H1 (cell line): ENCODE measurements around the gene UTP3. TPM values are rescaled to one million over a fixed set of nuclear protein-coding genes. Genes with fewer than 3 reads are reported as not detected.

Source experiments
- polyA plus RNA-seq, 7 experiments: library from polyadenylated mRNA; depleted of rRNA in 3 of 7; stranded (reverse) in 5 of 7; unstranded in 2 of 7; fragments of >200 nt in 5 of 7; fragments of 200-250 nt in 2 of 7; gene quantifications; 1 replicate in 5 of 7; 2 replicates in 1 of 7; 4 replicates in 1 of 7; pipeline versions ENCODE4 v1.2.1 to v1.2.3, GENCODE V29; 2011 to 2013; ENCODE audit warnings: missing spikeins in 2 of 7, mixed read lengths in 2 of 7
- total RNA-seq: library from RNA; stranded (reverse); fragmentation: NEBNext Ultra II Directional; extraction: Animal tissue kit (Norgen Biotek cat#: 25700); gene quantifications from 2 replicates; pipeline ENCODE4 v1.2.1, GENCODE V29; 2021
- TF ChIP-seq, protein P1 (sequence below): fragments of 300-600 bp; sonication (generic); IDR thresholded peaks from 2 replicates; pipeline ENCODE4 v1.7.1; 2012; ENCODE audit warnings: low read length, moderate library complexity, mild to moderate bottlenecking, inconsistent platforms; ENCODE audit not compliant: insufficient replicate concordance

The UTP3 gene
- total and polyA plus RNA-seq, 2 of the 8 experiments (the other 6 are each of a cell fraction or from before 2014, with no cell fraction given): 11.2 to 51.3 TPM

DNA sequence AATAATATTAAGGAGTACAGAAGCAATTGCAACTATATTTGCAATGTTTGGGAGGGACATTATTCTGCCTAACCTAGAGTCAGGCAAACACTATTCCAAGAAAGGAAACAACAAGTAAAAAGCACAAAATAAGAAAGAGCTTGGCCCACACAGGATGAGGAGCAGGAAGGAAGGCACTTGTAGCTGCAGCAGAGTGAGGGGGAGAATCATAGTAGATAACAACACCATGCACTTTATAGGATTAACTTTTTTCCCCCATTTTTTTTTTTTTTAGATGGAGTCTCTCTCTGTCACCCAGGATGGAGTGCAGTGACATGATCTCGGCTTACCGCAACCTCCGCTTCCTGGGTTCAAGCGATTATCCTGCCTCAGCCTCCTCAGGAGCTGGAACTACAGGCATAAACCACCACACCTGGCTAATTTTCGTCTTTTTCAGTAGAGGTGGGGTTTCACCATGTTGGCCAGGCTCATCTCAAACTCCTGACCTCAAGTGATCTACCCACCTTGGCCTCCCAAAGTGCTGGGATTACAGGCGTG, 11.7 kb upstream of the UTP3 start (continued):
- TF ChIP-seq, protein P1, sequence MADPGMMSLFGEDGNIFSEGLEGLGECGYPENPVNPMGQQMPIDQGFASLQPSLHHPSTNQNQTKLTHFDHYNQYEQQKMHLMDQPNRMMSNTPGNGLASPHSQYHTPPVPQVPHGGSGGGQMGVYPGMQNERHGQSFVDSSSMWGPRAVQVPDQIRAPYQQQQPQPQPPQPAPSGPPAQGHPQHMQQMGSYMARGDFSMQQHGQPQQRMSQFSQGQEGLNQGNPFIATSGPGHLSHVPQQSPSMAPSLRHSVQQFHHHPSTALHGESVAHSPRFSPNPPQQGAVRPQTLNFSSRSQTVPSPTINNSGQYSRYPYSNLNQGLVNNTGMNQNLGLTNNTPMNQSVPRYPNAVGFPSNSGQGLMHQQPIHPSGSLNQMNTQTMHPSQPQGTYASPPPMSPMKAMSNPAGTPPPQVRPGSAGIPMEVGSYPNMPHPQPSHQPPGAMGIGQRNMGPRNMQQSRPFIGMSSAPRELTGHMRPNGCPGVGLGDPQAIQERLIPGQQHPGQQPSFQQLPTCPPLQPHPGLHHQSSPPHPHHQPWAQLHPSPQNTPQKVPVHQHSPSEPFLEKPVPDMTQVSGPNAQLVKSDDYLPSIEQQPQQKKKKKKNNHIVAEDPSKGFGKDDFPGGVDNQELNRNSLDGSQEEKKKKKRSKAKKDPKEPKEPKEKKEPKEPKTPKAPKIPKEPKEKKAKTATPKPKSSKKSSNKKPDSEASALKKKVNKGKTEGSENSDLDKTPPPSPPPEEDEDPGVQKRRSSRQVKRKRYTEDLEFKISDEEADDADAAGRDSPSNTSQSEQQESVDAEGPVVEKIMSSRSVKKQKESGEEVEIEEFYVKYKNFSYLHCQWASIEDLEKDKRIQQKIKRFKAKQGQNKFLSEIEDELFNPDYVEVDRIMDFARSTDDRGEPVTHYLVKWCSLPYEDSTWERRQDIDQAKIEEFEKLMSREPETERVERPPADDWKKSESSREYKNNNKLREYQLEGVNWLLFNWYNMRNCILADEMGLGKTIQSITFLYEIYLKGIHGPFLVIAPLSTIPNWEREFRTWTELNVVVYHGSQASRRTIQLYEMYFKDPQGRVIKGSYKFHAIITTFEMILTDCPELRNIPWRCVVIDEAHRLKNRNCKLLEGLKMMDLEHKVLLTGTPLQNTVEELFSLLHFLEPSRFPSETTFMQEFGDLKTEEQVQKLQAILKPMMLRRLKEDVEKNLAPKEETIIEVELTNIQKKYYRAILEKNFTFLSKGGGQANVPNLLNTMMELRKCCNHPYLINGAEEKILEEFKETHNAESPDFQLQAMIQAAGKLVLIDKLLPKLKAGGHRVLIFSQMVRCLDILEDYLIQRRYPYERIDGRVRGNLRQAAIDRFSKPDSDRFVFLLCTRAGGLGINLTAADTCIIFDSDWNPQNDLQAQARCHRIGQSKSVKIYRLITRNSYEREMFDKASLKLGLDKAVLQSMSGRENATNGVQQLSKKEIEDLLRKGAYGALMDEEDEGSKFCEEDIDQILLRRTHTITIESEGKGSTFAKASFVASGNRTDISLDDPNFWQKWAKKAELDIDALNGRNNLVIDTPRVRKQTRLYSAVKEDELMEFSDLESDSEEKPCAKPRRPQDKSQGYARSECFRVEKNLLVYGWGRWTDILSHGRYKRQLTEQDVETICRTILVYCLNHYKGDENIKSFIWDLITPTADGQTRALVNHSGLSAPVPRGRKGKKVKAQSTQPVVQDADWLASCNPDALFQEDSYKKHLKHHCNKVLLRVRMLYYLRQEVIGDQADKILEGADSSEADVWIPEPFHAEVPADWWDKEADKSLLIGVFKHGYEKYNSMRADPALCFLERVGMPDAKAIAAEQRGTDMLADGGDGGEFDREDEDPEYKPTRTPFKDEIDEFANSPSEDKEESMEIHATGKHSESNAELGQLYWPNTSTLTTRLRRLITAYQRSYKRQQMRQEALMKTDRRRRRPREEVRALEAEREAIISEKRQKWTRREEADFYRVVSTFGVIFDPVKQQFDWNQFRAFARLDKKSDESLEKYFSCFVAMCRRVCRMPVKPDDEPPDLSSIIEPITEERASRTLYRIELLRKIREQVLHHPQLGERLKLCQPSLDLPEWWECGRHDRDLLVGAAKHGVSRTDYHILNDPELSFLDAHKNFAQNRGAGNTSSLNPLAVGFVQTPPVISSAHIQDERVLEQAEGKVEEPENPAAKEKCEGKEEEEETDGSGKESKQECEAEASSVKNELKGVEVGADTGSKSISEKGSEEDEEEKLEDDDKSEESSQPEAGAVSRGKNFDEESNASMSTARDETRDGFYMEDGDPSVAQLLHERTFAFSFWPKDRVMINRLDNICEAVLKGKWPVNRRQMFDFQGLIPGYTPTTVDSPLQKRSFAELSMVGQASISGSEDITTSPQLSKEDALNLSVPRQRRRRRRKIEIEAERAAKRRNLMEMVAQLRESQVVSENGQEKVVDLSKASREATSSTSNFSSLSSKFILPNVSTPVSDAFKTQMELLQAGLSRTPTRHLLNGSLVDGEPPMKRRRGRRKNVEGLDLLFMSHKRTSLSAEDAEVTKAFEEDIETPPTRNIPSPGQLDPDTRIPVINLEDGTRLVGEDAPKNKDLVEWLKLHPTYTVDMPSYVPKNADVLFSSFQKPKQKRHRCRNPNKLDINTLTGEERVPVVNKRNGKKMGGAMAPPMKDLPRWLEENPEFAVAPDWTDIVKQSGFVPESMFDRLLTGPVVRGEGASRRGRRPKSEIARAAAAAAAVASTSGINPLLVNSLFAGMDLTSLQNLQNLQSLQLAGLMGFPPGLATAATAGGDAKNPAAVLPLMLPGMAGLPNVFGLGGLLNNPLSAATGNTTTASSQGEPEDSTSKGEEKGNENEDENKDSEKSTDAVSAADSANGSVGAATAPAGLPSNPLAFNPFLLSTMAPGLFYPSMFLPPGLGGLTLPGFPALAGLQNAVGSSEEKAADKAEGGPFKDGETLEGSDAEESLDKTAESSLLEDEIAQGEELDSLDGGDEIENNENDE: no peak
- TF ChIP-seq, all 59 proteins: peak for 0
